ENCODE measurements around the gene FNDC8. TPM values are rescaled to one million over a fixed set of nuclear protein-coding genes. Genes with fewer than 3 reads are reported as not detected.
A peak's percentile ranks its signal among the peaks of the same experiment; 100 is the strongest.

FNDC8 gene
- total and polyA plus RNA-seq, 9 of the 15 experiments (the other 6 are each of a cell fraction or from before 2014, with no cell fraction given) = 0.04 TPM; not detected in 8

GRCh38 chr17:35117984-35118383 is 3.4 kb upstream of the FNDC8 start (continued):
- TF ChIP-seq CTCF (IDR thresholded peaks at IDR 0.05 in 2 of 3, conservative IDR thresholded peaks at IDR 0.05 in 1 of 3; ENCODE audit: insufficient read depth in 2 of 3, low read depth in 1 of 3, low read length in 3 of 3) = peak; percentile 9 to 43 (median 29); a peak in 2 of 6 replicates
- TF ChIP-seq ZKSCAN1 (IDR thresholded peaks at IDR 0.05; ENCODE audit: low read depth, low read length) = peak; percentile 52; the same call in 1 of the 2 replicates
- TF ChIP-seq SAFB (IDR thresholded peaks at IDR 0.05; ENCODE audit: borderline replicate concordance, low read depth, low read length) = no peak
- TF ChIP-seq HNRNPL (IDR thresholded peaks at IDR 0.05; ENCODE audit: low read depth, low read length) = no peak

DNA sequence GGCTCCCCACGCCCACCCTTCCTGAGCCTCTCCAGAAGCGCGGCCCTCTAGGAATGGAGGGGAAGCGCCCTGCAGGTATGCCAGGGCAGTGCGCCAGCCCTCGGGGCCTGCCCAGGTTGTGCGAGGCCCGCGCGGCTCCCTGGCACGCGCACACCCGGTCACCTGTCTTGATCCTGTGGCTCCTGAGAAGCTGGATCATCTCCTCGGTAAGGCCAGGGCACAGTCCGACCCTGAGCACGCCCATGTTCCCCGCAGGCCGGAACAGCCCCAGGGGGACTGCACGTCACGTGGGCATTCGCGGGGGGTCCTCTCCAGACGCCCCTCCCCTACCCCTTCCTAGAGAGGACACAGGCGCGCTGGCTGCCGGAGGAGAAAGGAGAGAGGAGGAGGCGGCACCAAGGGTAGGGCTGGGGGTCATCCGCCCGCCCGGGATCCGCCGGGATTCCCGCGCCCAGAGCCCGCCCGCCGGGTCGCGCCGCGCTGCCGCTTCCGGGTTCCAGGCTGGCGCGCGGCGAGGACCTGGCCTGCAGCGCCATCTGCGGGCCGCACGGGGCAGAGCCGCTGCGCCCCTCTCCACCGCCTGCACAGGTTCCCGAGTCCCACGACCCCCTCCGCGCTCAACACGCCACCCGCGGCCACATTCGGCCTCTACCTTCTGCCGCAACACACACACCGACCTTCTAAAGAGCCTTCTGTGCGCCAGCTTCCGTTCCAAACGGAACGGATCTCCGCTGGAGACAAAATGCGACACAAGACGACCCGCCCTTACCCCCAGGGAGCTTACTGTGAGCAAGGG is 1.8 kb upstream of the FNDC8 start, which contains the start of gene RAD51D:
Gene RAD51D, minus strand, starts transcription at position 491 of the 796 bp plus-strand sequence. Its CDS starts 247 bp downstream, at position 244.
- Histone ChIP-seq H4K20me1 (replicated peaks; ENCODE audit: control insufficient read depth, insufficient read depth, low read length) (no peaks in the 10 kb centered on the region), H3K4me3 (peak within 1 kb of the TSS; percentile 79), H3K27me3 (ENCODE audit: control insufficient read depth in 2 of 2, insufficient read depth in 2 of 2, low read length in 2 of 2) (peaks cover 2 to 7% of the 10 kb centered on the region in 2 experiments; a peak in 2 of 5 replicates), H3K79me2 (ENCODE audit: control insufficient read depth, insufficient read depth, low read length) (peaks cover 21% of the 10 kb centered on the region), H3K9ac (ENCODE audit: insufficient read depth in 1 of 2, low read depth in 2 of 2, low read length in 2 of 2) (peak within 1 kb of the TSS; percentile 82 to 100), H3K4me2 (ENCODE audit: insufficient read depth, low read length) (peak within 1 kb of the TSS; percentile 87), H3K27ac (ENCODE audit: extremely low read depth, low read depth, low read length) (peak within 1 kb of the TSS; percentile 77), H3K4me1 (replicated peaks in 1 of 2; ENCODE audit: control insufficient read depth in 2 of 2, insufficient read depth in 2 of 2, low read length in 2 of 2) (peaks cover 12 to 20% of the 10 kb centered on the region in 2 experiments; a peak in 4 of 5 replicates), H3K9me3 (replicated peaks; ENCODE audit: control insufficient read depth, insufficient read depth, low read depth, low read length) (no peaks in the 10 kb centered on the region), H2AFZ (ENCODE audit: low read depth, low read length) (peak within 1 kb of the TSS; percentile 96), H3K36me3 (ENCODE audit: control insufficient read depth, insufficient read depth, low read length) (peaks cover 19% of the 10 kb centered on the region; the same call in 2 of the 3 replicates), H3K9me1 (ENCODE audit: control insufficient read depth, insufficient read depth, low read length) (no peaks in the 10 kb centered on the region)
- intact Hi-C loops (cut with micrococcal nuclease) (loop anchor here (1.0 to 10.0 kb wide), 4 partner anchors 121 to 697 kb away; no protein-coding TSS in a partner anchor), in situ Hi-C loops (cut with MboI) (loop anchor here (5.0 to 10.0 kb wide), 3 partner anchors 122 to 702 kb away; no protein-coding TSS in a partner anchor)
- ChIA-PET CTCF (ENCODE audit: low intra/inter-chr PET ratio) (interaction anchor here (0.6 to 4.5 kb wide), 6 partner anchors 21 to 707 kb away, joined by 3 to 49 read pairs (median 6); no protein-coding TSS in a partner anchor), POLR2A (interaction anchor here (0.6 to 1.9 kb wide), 12 partner anchors 25 to 441 kb away, joined by 3 to 10 read pairs (median 4); partner anchors contain the start of genes LIG3 and SLFN14)
- DNase-seq (ENCODE audit: extremely low read depth in 1 of 4, low spot score in 3 of 4) (peak; percentile 86 to 92 (median 90)), ATAC-seq (peak; percentile 95), FAIRE-seq (no peak)
- BruUV-seq (replicated peaks) = no TSS peak
- WGBS (ENCODE audit: insufficient coverage, low coverage, missing lambda C conversion rate) = under 1% methylated on average over 58 of the region's 72 CpGs
- TF ChIP-seq GATA2 (CRISPR knock-in tag; IDR thresholded peaks at IDR 0.05) (no peak), NONO (IDR thresholded peaks at IDR 0.05; ENCODE audit: low read depth in 2 of 2, low read length in 1 of 2) (peak; percentile 5 to 60; a peak in 1 of 4 replicates), GTF2E2 (tag; IDR thresholded peaks at IDR 0.05) (no peak), ARHGAP35 (IDR thresholded peaks at IDR 0.05; ENCODE audit: partially characterized antibody) (no peak), RFX1 (IDR thresholded peaks at IDR 0.05) (no peak)
